ENCODE data around the gene ZMYM4. TPM values are rescaled to one million over a fixed set of nuclear protein-coding genes. Genes with fewer than 3 reads are reported as not detected.
A peak's percentile ranks its signal among the peaks of the same experiment; 100 is the strongest.
"Not testable (repeated sequence)": the region's sequence is repeated elsewhere in the genome, so short reads cannot be mapped to it uniquely, and the experiment has no call there.

The ZMYM4 gene
- 19.9 and 24.0 TPM in 2 replicates for total RNA-seq (2014; rRNA removed; shearing (Covaris generic))
- 27.2 and 29.7 TPM in 2 replicates for polyA plus RNA-seq (2015; cell fraction: cytosol; rRNA removed)
- 41.0 and 44.5 TPM in 2 replicates for polyA plus RNA-seq (2015; cell fraction: nucleus; rRNA removed)

GRCh38 chr1:35268282-35269200 lies at the start of gene ZMYM4:
Gene ZMYM4 (plus strand): TSS chr1:35268709. CDS start chr1:35269047, 338 bp downstream.
- DNase-seq (ENCODE audit: low read depth) = peak; percentile 93

GRCh38 chr1:35220976-35221375 lies 47.5 kb upstream of the ZMYM4 start:
- DNase-seq (ENCODE audit: low read depth) = peak; percentile 14

GRCh38 chr1:35222322-35223083 lies 46.0 kb upstream of the ZMYM4 start:
- no peak for DNase-seq (ENCODE audit: low read depth)

GRCh38 chr1:35223084-35223630 lies 45.4 kb upstream of the ZMYM4 start:
- DNase-seq (ENCODE audit: low read depth) = no peak

GRCh38 chr1:35226546-35226945 lies 42.0 kb upstream of the ZMYM4 start:
- no peak for DNase-seq (ENCODE audit: low read depth)

GRCh38 chr1:35229587-35230360 lies 38.7 kb upstream of the ZMYM4 start:
- no peak for DNase-seq (ENCODE audit: low read depth)

GRCh38 chr1:35231287-35231686 lies 37.2 kb upstream of the ZMYM4 start:
- DNase-seq (ENCODE audit: low read depth) = no peak

GRCh38 chr1:35236772-35237171 lies 31.7 kb upstream of the ZMYM4 start:
- not testable (repeated sequence) for DNase-seq (ENCODE audit: low read depth)

GRCh38 chr1:35243691-35244090 lies 24.8 kb upstream of the ZMYM4 start:
- no peak for DNase-seq (ENCODE audit: low read depth)

GRCh38 chr1:35247256-35247655 lies 21.3 kb upstream of the ZMYM4 start:
- DNase-seq (ENCODE audit: low read depth) = no peak

GRCh38 chr1:35253941-35254340 lies 14.6 kb upstream of the ZMYM4 start:
- DNase-seq (ENCODE audit: low read depth) = no peak

- DNase-seq (ENCODE audit: low read depth) = no peak
Observed at GRCh38 chr1:35255276-35255675, 13.2 kb upstream of the ZMYM4 start.

GRCh38 chr1:35259561-35259960 lies 8.9 kb upstream of the ZMYM4 start:
- DNase-seq (ENCODE audit: low read depth) = no peak

- DNase-seq (ENCODE audit: low read depth) = no peak
Observed at GRCh38 chr1:35261412-35262120, 6.9 kb upstream of the ZMYM4 start.

- no peak for DNase-seq (ENCODE audit: low read depth)
Observed at GRCh38 chr1:35264035-35264434, 4.5 kb upstream of the ZMYM4 start.

GRCh38 chr1:35264871-35265270 lies 3.6 kb upstream of the ZMYM4 start:
- peak; percentile 50 for DNase-seq (ENCODE audit: low read depth)

- DNase-seq (ENCODE audit: low read depth) = no peak
Observed at GRCh38 chr1:35266306-35266705, 2.2 kb upstream of the ZMYM4 start.

GRCh38 chr1:35269201-35269988 lies 886 bp downstream of the ZMYM4 start:
- no peak for DNase-seq (ENCODE audit: low read depth)

GRCh38 chr1:35269989-35270289 lies 1.4 kb downstream of the ZMYM4 start:
- no peak for DNase-seq (ENCODE audit: low read depth)

GRCh38 chr1:35270836-35271235 lies 2.3 kb downstream of the ZMYM4 start:
- DNase-seq (ENCODE audit: low read depth) = no peak

Data from HT1080 (cell line).